Activated naive CD4-positive, alpha-beta T cell treated with anti-CD3 and anti-CD28 coated beads, Interleukin-2, amount 50 U/mL, for 24 hours (primary cell): ENCODE data around the gene CPE.

Experiments used
- H3K27ac Mint-ChIP-seq: one replicate; pipeline ENCODE4 v1.8.0; 2021; ENCODE audit warnings: mild to moderate bottlenecking, mixed read lengths
- H3K27me3 Mint-ChIP-seq: one replicate; pipeline ENCODE4 v1.8.0; 2021; ENCODE audit warnings: mixed read lengths
- H3K36me3 Mint-ChIP-seq: one replicate; pipeline ENCODE4 v1.8.0; 2021; ENCODE audit warnings: mixed read lengths
- H3K4me1 Mint-ChIP-seq: one replicate; pipeline ENCODE4 v1.8.0; 2021; ENCODE audit warnings: mixed read lengths
- H3K4me3 Mint-ChIP-seq: one replicate; pipeline ENCODE4 v1.8.0; 2021; ENCODE audit warnings: mild to moderate bottlenecking, mixed read lengths
- H3K9me3 Mint-ChIP-seq: one replicate; pipeline ENCODE4 v1.8.0; 2021; ENCODE audit warnings: mixed read lengths

CPE gene

GRCh38 chr4:165383591-165384073 is 4.8 kb downstream of the CPE start:
- H3K4me1 Mint-ChIP-seq = peaks cover 3% of the 10 kb centered on the region
- H3K9me3 Mint-ChIP-seq = no peaks in the 10 kb centered on the region
- peaks cover 25% of the 10 kb centered on the region for H3K27me3 Mint-ChIP-seq
- H3K4me3 Mint-ChIP-seq = no peak overlapping the region
- H3K36me3 Mint-ChIP-seq = no peaks in the 10 kb centered on the region
- no peak overlapping the region for H3K27ac Mint-ChIP-seq

- Mint-ChIP-seq H3K9me3 (no peaks in the 10 kb centered on the region), H3K27ac (no peak overlapping the region), H3K4me3 (no peak overlapping the region), H3K27me3 (peaks cover 24% of the 10 kb centered on the region), H3K36me3 (no peaks in the 10 kb centered on the region), H3K4me1 (no peaks in the 10 kb centered on the region)
These were observed 5.4 kb downstream of the CPE start for GRCh38 chr4:165384186-165384585.

GRCh38 chr4:165384598-165384997 is 5.8 kb downstream of the CPE start:
- peaks cover 24% of the 10 kb centered on the region for H3K27me3 Mint-ChIP-seq
- H3K27ac Mint-ChIP-seq = no peak overlapping the region
- H3K36me3 Mint-ChIP-seq = no peaks in the 10 kb centered on the region
- H3K4me3 Mint-ChIP-seq = no peak overlapping the region
- H3K4me1 Mint-ChIP-seq = no peaks in the 10 kb centered on the region
- no peaks in the 10 kb centered on the region for H3K9me3 Mint-ChIP-seq

- Mint-ChIP-seq H3K27me3 (peaks cover 19% of the 10 kb centered on the region), H3K9me3 (no peaks in the 10 kb centered on the region), H3K4me1 (no peaks in the 10 kb centered on the region), H3K4me3 (no peak overlapping the region), H3K36me3 (no peaks in the 10 kb centered on the region), H3K27ac (no peak overlapping the region)
These were observed 6.3 kb downstream of the CPE start for GRCh38 chr4:165385126-165385525.

GRCh38 chr4:165386328-165386727 is 7.5 kb downstream of the CPE start:
- Mint-ChIP-seq H3K27me3 (peaks cover 14% of the 10 kb centered on the region), H3K9me3 (no peaks in the 10 kb centered on the region), H3K27ac (no peak overlapping the region), H3K4me3 (no peak overlapping the region), H3K4me1 (no peaks in the 10 kb centered on the region), H3K36me3 (no peaks in the 10 kb centered on the region)

GRCh38 chr4:165388756-165389155 is 9.9 kb downstream of the CPE start:
- Mint-ChIP-seq H3K4me3 (no peak overlapping the region), H3K36me3 (no peaks in the 10 kb centered on the region), H3K4me1 (no peaks in the 10 kb centered on the region), H3K27ac (no peak overlapping the region), H3K27me3 (peaks cover 6% of the 10 kb centered on the region), H3K9me3 (no peaks in the 10 kb centered on the region)

GRCh38 chr4:165393051-165393450 is 14.2 kb downstream of the CPE start:
- H3K27me3 Mint-ChIP-seq = peaks cover 2% of the 10 kb centered on the region
- no peaks in the 10 kb centered on the region for H3K4me1 Mint-ChIP-seq
- H3K9me3 Mint-ChIP-seq = no peaks in the 10 kb centered on the region
- no peaks in the 10 kb centered on the region for H3K36me3 Mint-ChIP-seq
- H3K4me3 Mint-ChIP-seq = no peak overlapping the region
- H3K27ac Mint-ChIP-seq = no peak overlapping the region

GRCh38 chr4:165393704-165394103 is 14.9 kb downstream of the CPE start:
- no peak overlapping the region for H3K27ac Mint-ChIP-seq
- no peak overlapping the region for H3K4me3 Mint-ChIP-seq
- H3K9me3 Mint-ChIP-seq = no peaks in the 10 kb centered on the region
- no peaks in the 10 kb centered on the region for H3K36me3 Mint-ChIP-seq
- no peaks in the 10 kb centered on the region for H3K4me1 Mint-ChIP-seq
- peaks cover under 1% of the 10 kb centered on the region for H3K27me3 Mint-ChIP-seq

GRCh38 chr4:165394275-165394674 is 15.5 kb downstream of the CPE start:
- Mint-ChIP-seq H3K4me3 (no peak overlapping the region), H3K36me3 (no peaks in the 10 kb centered on the region), H3K4me1 (no peaks in the 10 kb centered on the region), H3K9me3 (no peaks in the 10 kb centered on the region), H3K27ac (no peak overlapping the region), H3K27me3 (no peaks in the 10 kb centered on the region)

GRCh38 chr4:165398570-165398969 is 19.8 kb downstream of the CPE start:
- Mint-ChIP-seq H3K9me3 (no peaks in the 10 kb centered on the region), H3K4me3 (no peak overlapping the region), H3K27me3 (no peaks in the 10 kb centered on the region), H3K4me1 (no peaks in the 10 kb centered on the region), H3K27ac (no peak overlapping the region), H3K36me3 (no peaks in the 10 kb centered on the region)

- Mint-ChIP-seq H3K36me3 (no peaks in the 10 kb centered on the region), H3K4me1 (no peaks in the 10 kb centered on the region), H3K27me3 (no peaks in the 10 kb centered on the region), H3K9me3 (no peaks in the 10 kb centered on the region), H3K27ac (no peak overlapping the region), H3K4me3 (no peak overlapping the region)
These were observed 23.6 kb downstream of the CPE start for GRCh38 chr4:165402375-165402774.

- H3K27me3 Mint-ChIP-seq = no peaks in the 10 kb centered on the region
These were observed 24.2 kb downstream of the CPE start for GRCh38 chr4:165403048-165403447.

GRCh38 chr4:165403637-165404036 is 24.8 kb downstream of the CPE start:
- no peaks in the 10 kb centered on the region for H3K27me3 Mint-ChIP-seq
- no peak overlapping the region for H3K27ac Mint-ChIP-seq
- H3K4me3 Mint-ChIP-seq = no peak overlapping the region
- H3K9me3 Mint-ChIP-seq = no peaks in the 10 kb centered on the region
- H3K4me1 Mint-ChIP-seq = no peaks in the 10 kb centered on the region
- no peaks in the 10 kb centered on the region for H3K36me3 Mint-ChIP-seq

More at GRCh38 chr4:165403048-165403447, 24.2 kb downstream of the CPE start:
- Mint-ChIP-seq H3K4me3 (no peak overlapping the region), H3K36me3 (no peaks in the 10 kb centered on the region), H3K4me1 (no peaks in the 10 kb centered on the region), H3K27ac (no peak overlapping the region), H3K9me3 (no peaks in the 10 kb centered on the region)

GRCh38 chr4:165404080-165404479 is 25.3 kb downstream of the CPE start:
- H3K27ac Mint-ChIP-seq = no peak overlapping the region
- no peaks in the 10 kb centered on the region for H3K9me3 Mint-ChIP-seq
- H3K27me3 Mint-ChIP-seq = no peaks in the 10 kb centered on the region
- H3K4me1 Mint-ChIP-seq = no peaks in the 10 kb centered on the region
- no peak overlapping the region for H3K4me3 Mint-ChIP-seq
- H3K36me3 Mint-ChIP-seq = no peaks in the 10 kb centered on the region

GRCh38 chr4:165404696-165405095 is 25.9 kb downstream of the CPE start:
- H3K36me3 Mint-ChIP-seq = no peaks in the 10 kb centered on the region
- no peaks in the 10 kb centered on the region for H3K9me3 Mint-ChIP-seq
- no peak overlapping the region for H3K4me3 Mint-ChIP-seq
- H3K27ac Mint-ChIP-seq = no peak overlapping the region
- no peaks in the 10 kb centered on the region for H3K27me3 Mint-ChIP-seq
- no peaks in the 10 kb centered on the region for H3K4me1 Mint-ChIP-seq

GRCh38 chr4:165410214-165410613 is 31.4 kb downstream of the CPE start:
- H3K36me3 Mint-ChIP-seq = no peaks in the 10 kb centered on the region
- H3K27me3 Mint-ChIP-seq = no peaks in the 10 kb centered on the region
- H3K9me3 Mint-ChIP-seq = no peaks in the 10 kb centered on the region
- no peaks in the 10 kb centered on the region for H3K4me1 Mint-ChIP-seq
- H3K4me3 Mint-ChIP-seq = no peak overlapping the region
- H3K27ac Mint-ChIP-seq = no peak overlapping the region

- Mint-ChIP-seq H3K36me3 (no peaks in the 10 kb centered on the region), H3K4me1 (no peaks in the 10 kb centered on the region), H3K27ac (no peak overlapping the region), H3K27me3 (no peaks in the 10 kb centered on the region), H3K4me3 (no peak overlapping the region), H3K9me3 (no peaks in the 10 kb centered on the region)
These were observed 37.1 kb downstream of the CPE start for GRCh38 chr4:165415910-165416309.
